GM03348 (cell line): Measurements from ENCODE around the gene PACSIN2.

Experiments used
- DNase-seq: peaks from one replicate; pipeline ENCODE4 v3.0.0; 2012; ENCODE audit warnings: low spot score

The PACSIN2 gene

GRCh38 chr22:42881298-42881697 is 133.7 kb downstream of the PACSIN2 start:
- no peak for DNase-seq

GRCh38 chr22:42880815-42881214 is 134.1 kb downstream of the PACSIN2 start:
- DNase-seq, result no peak

GRCh38 chr22:42879371-42880021 is 135.5 kb downstream of the PACSIN2 start:
- DNase-seq, result no peak

GRCh38 chr22:42878561-42879305 is 136.2 kb downstream of the PACSIN2 start:
- no peak for DNase-seq

- no peak for DNase-seq
Observed at GRCh38 chr22:42877597-42878340, 137.2 kb downstream of the PACSIN2 start.

- DNase-seq, result no peak
Observed at GRCh38 chr22:42877158-42877557, 137.8 kb downstream of the PACSIN2 start.

- DNase-seq, result no peak
Observed at GRCh38 chr22:42876041-42876440, 138.9 kb downstream of the PACSIN2 start.

GRCh38 chr22:42874010-42874409 is 140.9 kb downstream of the PACSIN2 start:
- DNase-seq, result no peak

- no peak for DNase-seq
Observed at GRCh38 chr22:42873356-42873755, 141.6 kb downstream of the PACSIN2 start.

GRCh38 chr22:42872821-42873220 is 142.1 kb downstream of the PACSIN2 start:
- DNase-seq, result no peak

- DNase-seq, result no peak
Observed at GRCh38 chr22:42871146-42872050, 143.6 kb downstream of the PACSIN2 start.

GRCh38 chr22:42869888-42870480 is 145.0 kb downstream of the PACSIN2 start:
- no peak for DNase-seq

- DNase-seq, result no peak
Observed at GRCh38 chr22:42869463-42869862, 145.5 kb downstream of the PACSIN2 start.

- DNase-seq, result no peak
Observed at GRCh38 chr22:42868751-42869251, 146.1 kb downstream of the PACSIN2 start.

- DNase-seq, result no peak
Observed at GRCh38 chr22:42866100-42866499, 148.8 kb downstream of the PACSIN2 start.

GRCh38 chr22:42865536-42865935 is 149.4 kb downstream of the PACSIN2 start:
- no peak for DNase-seq

- peak; percentile 72 for DNase-seq
Observed at GRCh38 chr22:42863349-42863961, 151.5 kb downstream of the PACSIN2 start.

GRCh38 chr22:42862045-42862734 is 152.8 kb downstream of the PACSIN2 start:
- no peak for DNase-seq

- no peak for DNase-seq
Observed at GRCh38 chr22:42860968-42861367, 154.0 kb downstream of the PACSIN2 start.

- no peak for DNase-seq
Observed at GRCh38 chr22:42857845-42858481, 157.0 kb downstream of the PACSIN2 start.
